Tongue (tissue), 3 donors: ENCODE results near the gene ISLR2. TPM values are rescaled to one million over a fixed set of nuclear protein-coding genes. Genes with fewer than 3 reads are reported as not detected.
A peak's percentile ranks its signal among the peaks of the same experiment; 100 is the strongest.

Experiments
- DNase-seq: peaks from one replicate; pipeline ENCODE4 v3.0.0-alpha.2; 2015
- small RNA-seq: library from RNA; depleted of rRNA; stranded (forward); fragments of <200 nt; gene quantifications from one replicate; pipeline ENCODE3, GENCODE V24; 2014; ENCODE audit warnings: low replicate concordance
- total RNA-seq: library from RNA; depleted of rRNA; stranded (reverse); fragments of >200 nt; gene quantifications from one replicate; pipeline ENCODE4 v1.2.3, GENCODE V29; 2014

ISLR2 gene
- total RNA-seq, 1 donor from 2014 or later = 8.4 TPM

DNA sequence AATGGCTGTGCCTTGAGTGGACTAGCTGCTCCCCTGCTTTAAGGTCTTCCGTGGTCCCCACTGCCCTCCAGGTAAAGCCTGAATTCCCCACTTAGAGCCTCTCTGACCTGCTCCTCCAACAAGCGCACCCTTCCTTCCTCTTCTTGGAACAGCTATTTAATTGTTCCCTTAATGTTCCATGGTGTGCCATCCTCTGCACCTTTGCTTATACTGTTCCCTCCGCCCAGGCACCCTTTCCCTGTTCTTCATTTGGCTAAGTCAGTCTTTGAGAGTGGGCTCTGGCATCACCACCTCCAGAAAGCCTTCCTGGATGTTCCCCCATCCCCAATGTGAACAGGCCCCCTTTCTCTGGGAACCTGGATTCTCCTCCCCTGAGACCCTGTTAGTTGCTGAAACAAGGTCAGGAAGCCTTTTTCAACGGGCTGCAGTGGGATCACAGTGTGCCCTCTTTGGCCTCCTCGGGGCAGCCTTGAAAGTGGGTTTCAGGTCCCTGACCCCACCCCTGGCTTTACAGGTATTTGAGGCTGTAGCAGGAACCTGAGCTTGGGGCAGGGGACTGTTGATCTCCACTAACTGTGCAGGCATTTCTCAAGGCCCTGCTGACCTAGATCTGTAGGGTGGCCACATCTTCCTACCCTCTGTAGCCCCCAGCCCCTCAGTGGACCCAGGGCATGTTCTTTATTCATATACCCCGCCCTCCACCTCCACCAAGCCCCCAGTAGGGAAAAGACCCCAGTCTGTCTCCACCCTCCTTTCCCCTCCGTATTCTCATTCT is 48.1 kb downstream of the ISLR2 start:
- no peak for DNase-seq

DNA sequence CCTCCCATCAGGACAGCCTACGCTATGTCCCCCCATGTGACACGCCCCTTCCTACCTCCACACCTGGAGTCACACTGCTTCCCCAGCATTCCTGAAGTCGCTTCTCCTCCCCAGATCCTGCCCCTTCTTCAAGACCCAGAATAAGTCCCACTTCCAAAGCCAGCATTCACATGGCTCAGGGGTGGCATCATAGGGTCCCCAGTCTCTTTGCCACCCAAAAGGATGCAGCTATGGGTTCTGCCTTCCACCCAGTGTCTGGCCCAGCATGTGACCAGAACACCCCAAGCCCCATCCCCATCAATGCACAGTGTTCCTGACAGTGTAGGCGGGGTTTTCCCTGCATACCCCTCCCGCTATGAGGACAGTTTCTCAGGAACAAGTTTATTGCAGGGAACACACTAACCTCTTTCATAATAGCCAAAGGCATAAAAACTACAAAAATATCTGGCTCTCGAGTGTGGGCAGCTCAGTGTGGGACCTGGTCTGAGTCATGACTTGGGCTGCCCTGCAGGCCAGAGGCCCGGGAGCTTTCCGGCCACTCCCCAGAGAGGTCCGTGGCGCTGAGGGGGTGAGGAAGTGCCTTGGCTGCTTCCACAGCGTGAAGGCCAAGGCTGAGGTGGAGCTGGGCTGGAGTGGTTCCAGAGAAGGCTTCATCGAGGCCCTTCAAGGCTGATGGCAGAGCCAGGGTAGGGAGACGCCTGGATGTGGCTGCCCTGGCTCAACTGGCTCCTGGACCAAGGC is 48.9 kb downstream of the ISLR2 start:
- peak; percentile 44 for DNase-seq

DNA sequence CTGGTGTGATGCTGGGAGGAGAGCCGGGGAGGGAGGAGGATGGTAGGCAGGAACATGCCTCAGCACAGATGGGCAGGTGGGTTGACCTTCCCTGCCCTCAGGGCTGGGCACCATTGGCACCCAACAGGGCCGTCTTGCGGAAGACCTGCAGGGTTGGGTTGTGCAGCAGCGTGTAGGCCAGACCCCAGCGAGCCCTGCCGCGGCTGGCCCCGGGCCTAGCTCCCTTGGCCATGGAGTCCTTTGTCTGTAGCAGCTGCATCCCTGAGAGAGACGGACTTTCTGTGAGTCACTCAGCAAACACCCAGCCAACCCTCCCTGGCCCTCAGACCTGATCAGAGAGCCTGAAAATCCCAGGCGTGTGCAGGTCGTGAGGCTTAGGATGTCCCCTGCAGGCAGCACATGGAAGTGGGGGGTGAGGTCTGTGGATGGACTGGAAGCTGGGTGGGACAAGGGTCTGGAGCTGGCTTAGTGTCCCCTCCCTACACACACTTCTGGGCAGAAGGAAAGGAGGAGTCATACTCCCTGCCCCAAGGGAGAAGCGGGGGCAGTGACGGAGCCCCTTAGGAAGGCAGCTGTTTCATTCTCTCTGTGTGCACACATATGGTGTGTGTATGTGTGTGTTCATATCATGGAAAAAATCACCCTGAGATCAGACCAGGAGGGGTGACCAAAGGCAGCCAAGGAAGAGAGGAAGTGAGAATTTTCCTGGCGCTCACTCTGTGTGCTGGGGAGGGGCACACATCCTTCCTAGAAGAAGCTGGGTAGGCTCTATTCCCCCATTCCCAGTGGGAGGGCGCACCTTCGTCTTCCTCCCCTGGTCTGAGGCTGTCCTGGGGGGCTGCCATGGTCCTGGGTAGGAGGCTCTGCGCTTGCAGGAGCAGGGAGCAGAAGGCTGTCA is 49.8 kb downstream of the ISLR2 start:
- peak; percentile 59 for DNase-seq

DNA sequence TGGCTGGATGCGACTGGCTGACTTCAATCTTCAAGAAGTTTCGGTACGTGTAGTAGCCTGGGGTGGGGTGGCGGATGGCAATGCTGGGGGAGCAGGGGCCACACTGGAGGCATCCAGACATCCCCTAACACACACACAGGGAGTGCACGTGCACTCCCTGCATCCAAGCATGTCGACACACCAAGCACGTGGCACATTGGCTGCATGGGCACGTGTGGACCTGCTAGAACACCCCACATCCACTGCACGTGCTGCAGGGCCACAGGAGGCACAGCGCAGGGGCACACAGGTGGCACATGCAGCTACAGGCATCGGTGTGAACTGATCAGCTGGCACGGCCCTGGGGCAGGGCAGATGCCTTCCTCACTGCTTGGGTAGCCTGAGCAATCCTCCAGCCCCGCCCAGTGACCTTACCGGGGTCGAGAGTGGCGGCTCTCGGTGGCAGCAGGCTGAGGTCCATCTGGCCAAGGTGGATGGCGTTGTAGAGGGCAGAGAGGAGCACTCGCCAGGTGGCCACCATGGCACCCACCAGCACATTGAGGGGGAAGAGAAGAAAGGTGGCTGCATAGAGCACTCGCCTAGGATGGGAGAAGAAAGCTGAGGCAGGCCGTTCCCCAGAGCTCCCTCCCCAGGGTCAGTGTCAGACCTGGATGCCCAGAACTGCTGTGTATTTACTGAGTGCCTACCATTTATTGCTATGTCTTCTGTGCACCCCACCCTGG is 50.7 kb downstream of the ISLR2 start:
- DNase-seq = no peak

DNA sequence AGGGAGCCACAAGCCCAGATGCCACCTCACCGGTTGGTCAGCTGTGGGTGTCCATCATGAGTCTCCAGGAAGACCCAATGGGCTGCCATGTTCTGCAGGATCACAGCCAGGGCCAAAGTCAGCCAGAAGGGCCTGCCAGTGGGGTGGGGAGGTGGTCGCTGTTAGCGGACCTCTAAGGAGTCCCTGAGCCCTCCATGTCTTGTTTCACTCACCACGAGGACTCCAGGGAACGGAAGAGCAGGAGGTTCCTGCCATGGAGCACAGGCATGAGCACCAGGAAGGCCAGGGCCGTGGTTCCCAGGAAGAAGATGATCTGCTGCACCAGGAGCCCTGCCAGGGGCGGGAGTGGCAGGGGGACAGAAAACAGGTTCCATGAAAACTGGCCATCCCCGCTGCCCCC is 51.7 kb downstream of the ISLR2 start:
- no peak for DNase-seq

DNA sequence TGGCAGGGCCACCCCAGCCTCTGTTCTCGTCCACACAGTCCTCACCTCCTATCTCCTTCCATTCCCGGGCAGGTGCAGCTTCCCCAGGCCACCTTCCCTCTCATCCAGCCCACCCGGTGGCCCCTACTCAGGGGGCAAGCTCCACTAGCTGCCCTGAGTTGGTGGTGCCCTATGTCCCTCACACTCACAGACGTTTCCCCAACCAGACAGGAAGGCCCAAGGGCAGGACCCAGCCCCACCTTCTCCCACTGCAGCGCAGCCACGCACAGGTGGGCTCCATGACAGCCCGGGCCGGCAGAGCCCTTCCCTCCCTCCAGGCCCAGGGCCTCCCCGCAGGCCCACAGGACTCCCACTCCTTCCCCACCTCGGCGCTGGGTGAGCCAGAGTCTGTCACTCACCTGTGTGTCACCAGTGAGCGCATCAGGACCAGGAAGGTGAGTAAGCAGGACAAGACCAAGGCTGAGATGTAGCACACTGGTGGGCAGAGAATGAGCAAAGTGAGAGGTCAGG is 54.3 kb downstream of the ISLR2 start:
- no peak for DNase-seq

DNA sequence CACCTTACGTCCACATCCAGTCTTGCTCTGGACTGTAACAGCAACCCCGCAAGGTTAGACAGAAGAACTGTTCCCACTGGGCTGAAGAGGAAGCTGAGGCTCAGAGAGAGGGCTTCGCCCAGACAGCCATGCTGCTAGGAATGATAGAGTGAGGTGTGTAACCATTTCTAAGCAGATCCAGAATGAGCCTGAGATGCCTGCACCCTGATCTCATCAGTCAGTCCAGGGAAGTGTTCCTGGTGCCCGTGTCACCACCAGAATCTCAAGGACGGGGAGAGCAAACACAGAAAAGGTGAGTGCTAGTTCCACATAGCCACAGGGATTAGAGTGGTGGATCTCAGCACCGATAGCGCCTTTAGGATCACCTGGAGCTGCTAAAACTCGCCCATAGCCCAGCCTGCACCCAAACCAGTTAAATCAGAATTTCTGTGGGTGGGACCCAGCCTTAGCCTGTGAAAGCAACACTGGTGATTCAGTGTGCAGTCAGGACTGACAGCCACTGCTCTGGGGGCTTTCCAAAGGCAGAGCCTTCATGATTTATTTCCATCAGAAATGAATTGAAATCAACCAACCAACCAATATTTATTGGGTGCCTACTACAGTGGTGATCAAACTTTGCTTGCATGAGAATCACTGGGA is 55.4 kb downstream of the ISLR2 start:
- DNase-seq = no peak

Small RNA genes within 50 kb of the gene (small RNA-seq; reads per million reads assigned to genes)
- gene RF00017 = not detected

Other genes with a start within 250 kb of the ISLR2 start
- gene LOXL1, start 204.1 kb upstream of the ISLR2 start, total RNA-seq = 18.9 TPM
- gene STOML1, start 138.3 kb upstream of the ISLR2 start, total RNA-seq = 22.3 TPM
- 46.2 TPM for gene PML, start 135.9 kb upstream of the ISLR2 start, total RNA-seq
- gene GOLGA6A, start 48.0 kb upstream of the ISLR2 start, total RNA-seq = not detected
- 119 TPM for gene ISLR, start 43.1 kb downstream of the ISLR2 start, total RNA-seq
- 14.2 TPM for gene STRA6, start 72.2 kb downstream of the ISLR2 start, total RNA-seq
- 0.41 TPM for gene CCDC33, start 105.7 kb downstream of the ISLR2 start, total RNA-seq
- gene CYP11A1, start 237.1 kb downstream of the ISLR2 start, total RNA-seq = 0.21 TPM